Endodermal cell (in vitro differentiated cells): ENCODE results near the gene ZNF587. TPM values are rescaled to one million over a fixed set of nuclear protein-coding genes. Genes with fewer than 3 reads are reported as not detected.

Experiments used
- DNase-seq: peaks from one replicate; pipeline ENCODE4 v3.0.0-alpha.2; 2017
- H3K27ac ChIP-seq: 2 replicates; pipeline ENCODE4 v1.5.1; 2013; ENCODE audit warnings: mild to moderate bottlenecking, low read depth, low read length, moderate library complexity
- H3K27me3 ChIP-seq: 2 replicates; pipeline ENCODE4 v1.6.1; 2013; ENCODE audit warnings: mild to moderate bottlenecking, low read length, moderate library complexity; ENCODE audit not compliant: insufficient read depth, control insufficient read depth, poor library complexity, severe bottlenecking
- H3K36me3 ChIP-seq: 2 replicates; pipeline ENCODE4 v1.7.0; 2013; ENCODE audit warnings: mild to moderate bottlenecking, low read length, moderate library complexity; ENCODE audit not compliant: control insufficient read depth, insufficient read depth
- H3K4me1 ChIP-seq: one replicate; pipeline ENCODE4 v1.7.0; 2013; ENCODE audit warnings: low read length; ENCODE audit not compliant: control insufficient read depth, insufficient read depth
- H3K4me3 ChIP-seq: 2 replicates; pipeline ENCODE4 v1.5.1; 2013; ENCODE audit warnings: mild to moderate bottlenecking, low read length, moderate library complexity
- H3K9ac ChIP-seq: 2 replicates; pipeline ENCODE4 v1.6.1; 2013; ENCODE audit warnings: mild to moderate bottlenecking, low read length, moderate library complexity; ENCODE audit not compliant: poor library complexity, severe bottlenecking; ENCODE audit errors: extremely low read depth
- H3K9me3 ChIP-seq: 2 replicates; pipeline ENCODE4 v1.6.1; 2013; ENCODE audit warnings: mild to moderate bottlenecking, low read length, moderate library complexity; ENCODE audit not compliant: control insufficient read depth
- H3K27ac Mint-ChIP-seq: 2 replicates; pipeline ENCODE4 v1.8.0; 2020; ENCODE audit warnings: mixed read lengths
- H3K27me3 Mint-ChIP-seq: 2 replicates; pipeline ENCODE4 v1.8.0; 2021; ENCODE audit warnings: mild to moderate bottlenecking, mixed read lengths; ENCODE audit not compliant: insufficient read depth
- H3K36me3 Mint-ChIP-seq: 2 replicates; pipeline ENCODE4 v1.8.0; 2020; ENCODE audit warnings: low read depth, mixed read lengths
- H3K4me1 Mint-ChIP-seq: 2 replicates; pipeline ENCODE4 v1.8.0; 2020; ENCODE audit warnings: mixed read lengths
- H3K4me3 Mint-ChIP-seq: 2 replicates; pipeline ENCODE4 v1.8.0; 2020; ENCODE audit warnings: mild to moderate bottlenecking, moderate library complexity, mixed read lengths
- H3K9me3 Mint-ChIP-seq: 2 replicates; pipeline ENCODE4 v1.8.0; 2020; ENCODE audit warnings: mild to moderate bottlenecking, mixed read lengths
- CTCF ChIP-seq: fragments of 200-600 bp; sonication (generic); conservative IDR thresholded peaks from 2 replicates; pipeline ENCODE4 v1.5.0; 2021; ENCODE audit warnings: antibody characterized with exemption, mild to moderate bottlenecking
- WGBS, 2 experiments: methylation state at CpG; one replicate each; pipeline versions ENCODE4 v1.1.5 to v1.1.7; 2013; ENCODE audit warnings: missing lambda C conversion rate in 2 of 2, mixed read lengths in 1 of 2; ENCODE audit not compliant: insufficient coverage in 1 of 2, insufficient read length in 1 of 2; 5-methylcytosine and 5-hydroxymethylcytosine counted together
- total RNA-seq, 2 donors: library from RNA; stranded (reverse); fragmentation: NEBNext Ultra II Directional in 1 of 2; extraction: Animal tissue kit (Norgen Biotek cat#: 25700) in 1 of 2; gene quantifications; 2 replicates in 1 of 2; 3 replicates in 1 of 2; pipeline ENCODE4 v1.2.1, GENCODE V29; 2021

ZNF587 gene
- total RNA-seq, 2 donors from 2014 or later, result 64.1 to 98.1 TPM

DNA sequence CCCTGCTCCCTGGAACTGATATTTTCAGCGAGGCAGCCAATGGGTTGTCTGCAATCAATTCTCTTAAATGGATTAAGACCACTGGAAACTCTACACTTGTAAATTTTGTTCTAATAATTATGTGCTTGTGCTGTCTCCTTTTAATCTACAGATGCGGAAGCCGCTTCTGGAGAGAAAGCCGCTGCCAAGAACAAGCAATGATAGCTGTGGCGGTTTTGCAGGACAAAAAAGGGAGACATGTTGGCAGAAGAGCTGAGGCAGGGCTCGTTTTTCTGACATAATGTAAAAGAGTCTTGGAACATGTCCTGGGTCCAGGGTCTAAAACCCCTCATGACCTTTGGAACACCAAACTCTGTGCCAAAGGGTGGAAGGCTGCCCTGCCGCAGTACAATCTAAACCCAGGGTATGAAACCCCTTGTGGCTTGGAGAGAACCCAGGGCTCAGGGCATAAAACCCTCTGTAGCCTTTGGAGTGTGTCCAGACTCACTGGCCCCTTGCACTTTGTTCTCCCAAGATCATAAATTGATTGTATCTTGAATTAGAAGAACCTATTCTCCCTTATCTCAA, 54.0 kb downstream of the ZNF587 start:
- peaks cover 39% of the 10 kb centered on the region for H3K36me3 Mint-ChIP-seq
- peaks cover 12% of the 10 kb centered on the region for H3K9me3 Mint-ChIP-seq
- no peak overlapping the region for H3K27ac ChIP-seq
- no peak for TF ChIP-seq CTCF
- H3K9ac ChIP-seq, result no peak overlapping the region
- H3K27ac Mint-ChIP-seq, result no peak overlapping the region
- H3K36me3 ChIP-seq, result peaks cover 43% of the 10 kb centered on the region
- DNase-seq, result no peak
- WGBS, 2 experiments, result 81 to 84% methylated on average over 7 of the region's 7 CpGs
- no peaks in the 10 kb centered on the region for H3K27me3 Mint-ChIP-seq
- no peak overlapping the region for H3K4me3 Mint-ChIP-seq
- H3K4me1 ChIP-seq, result no peaks in the 10 kb centered on the region
- no peaks in the 10 kb centered on the region for H3K4me1 Mint-ChIP-seq
- no peak overlapping the region for H3K4me3 ChIP-seq
- no peaks in the 10 kb centered on the region for H3K27me3 ChIP-seq
- H3K9me3 ChIP-seq, result peaks cover 24% of the 10 kb centered on the region

DNA sequence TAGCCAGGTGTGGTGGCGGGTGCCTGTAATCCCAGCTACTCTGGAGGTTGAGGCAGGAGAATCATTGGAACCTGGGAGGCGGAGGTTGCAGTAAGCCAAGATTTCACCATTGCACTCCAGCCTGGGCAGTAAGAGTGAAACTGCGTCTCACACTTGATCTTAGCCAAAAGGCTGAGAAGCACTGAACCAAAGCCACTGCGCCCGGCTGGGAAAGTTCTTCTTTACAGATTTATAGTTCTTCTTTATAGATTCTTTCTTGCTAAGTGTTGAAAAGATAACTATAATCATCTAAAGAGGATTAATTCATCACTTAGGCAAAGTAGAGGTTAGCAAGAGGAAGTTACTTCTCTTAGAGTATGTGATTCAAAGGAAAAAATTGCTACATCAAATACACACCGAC, 55.6 kb downstream of the ZNF587 start:
- peaks cover 49% of the 10 kb centered on the region for H3K36me3 Mint-ChIP-seq
- H3K36me3 ChIP-seq, result peaks cover 45% of the 10 kb centered on the region
- WGBS, 2 experiments, result 98 to 100% methylated on average over 2 to 4 of the region's 6 CpGs
- H3K4me3 ChIP-seq, result no peak overlapping the region
- H3K27me3 Mint-ChIP-seq, result no peaks in the 10 kb centered on the region
- no peak for DNase-seq
- H3K27me3 ChIP-seq, result no peaks in the 10 kb centered on the region
- H3K27ac ChIP-seq, result no peak overlapping the region
- no peaks in the 10 kb centered on the region for H3K4me1 Mint-ChIP-seq
- TF ChIP-seq CTCF, result no peak
- H3K4me3 Mint-ChIP-seq, result no peak overlapping the region
- H3K9me3 ChIP-seq, result peaks cover 24% of the 10 kb centered on the region
- H3K9me3 Mint-ChIP-seq, result peaks cover 17% of the 10 kb centered on the region
- H3K9ac ChIP-seq, result no peak overlapping the region
- no peak overlapping the region for H3K27ac Mint-ChIP-seq
- no peaks in the 10 kb centered on the region for H3K4me1 ChIP-seq

- H3K4me3 Mint-ChIP-seq, result no peak overlapping the region
- TF ChIP-seq CTCF, result no peak
- Histone ChIP-seq H3K36me3 (peaks cover 49% of the 10 kb centered on the region), H3K4me1 (no peaks in the 10 kb centered on the region), H3K4me3 (no peak overlapping the region), H3K27me3 (no peaks in the 10 kb centered on the region), H3K9me3 (peaks cover 21% of the 10 kb centered on the region), H3K27ac (no peak overlapping the region), H3K9ac (no peak overlapping the region)
- no peaks in the 10 kb centered on the region for H3K4me1 Mint-ChIP-seq
- WGBS, 2 experiments, result 92 to 98% methylated on average over 3 of the region's 3 CpGs
- no peak for DNase-seq
- no peak overlapping the region for H3K27ac Mint-ChIP-seq
- H3K27me3 Mint-ChIP-seq, result no peaks in the 10 kb centered on the region
- peaks cover 17% of the 10 kb centered on the region for H3K9me3 Mint-ChIP-seq
- peaks cover 68% of the 10 kb centered on the region for H3K36me3 Mint-ChIP-seq
Observed at GRCh38 chr19:57907394-57907793, 57.7 kb downstream of the ZNF587 start.
